RKO (cell line): ENCODE results near the gene C1orf52.
"Not testable (repeated sequence)": the region's sequence is repeated elsewhere in the genome, so short reads cannot be mapped to it uniquely, and the experiment has no call there.

Experiments used
- DNase-seq: peaks from one replicate; pipeline ENCODE4 v3.0.0-alpha.2; 2016; ENCODE audit warnings: low spot score

The C1orf52 gene

DNA sequence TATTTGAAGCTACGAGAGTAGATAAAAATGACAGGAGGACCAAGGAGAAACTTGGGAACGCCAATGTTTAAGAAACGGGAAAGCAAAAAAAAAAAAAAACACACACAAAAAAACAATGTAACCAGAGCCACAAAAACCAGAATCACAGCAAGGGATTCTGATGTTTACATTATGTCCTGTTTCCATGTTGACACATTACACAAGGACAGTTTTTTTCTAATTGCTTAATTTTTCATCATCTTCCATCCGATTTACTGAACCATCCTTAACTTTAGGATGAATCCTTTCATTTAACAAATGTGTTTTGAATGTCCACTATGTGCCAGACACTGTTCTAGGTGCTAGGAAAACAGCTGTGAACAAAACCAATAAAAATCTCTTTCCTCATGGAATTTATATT is 18.3 kb upstream of the C1orf52 start:
- no peak for DNase-seq

DNA sequence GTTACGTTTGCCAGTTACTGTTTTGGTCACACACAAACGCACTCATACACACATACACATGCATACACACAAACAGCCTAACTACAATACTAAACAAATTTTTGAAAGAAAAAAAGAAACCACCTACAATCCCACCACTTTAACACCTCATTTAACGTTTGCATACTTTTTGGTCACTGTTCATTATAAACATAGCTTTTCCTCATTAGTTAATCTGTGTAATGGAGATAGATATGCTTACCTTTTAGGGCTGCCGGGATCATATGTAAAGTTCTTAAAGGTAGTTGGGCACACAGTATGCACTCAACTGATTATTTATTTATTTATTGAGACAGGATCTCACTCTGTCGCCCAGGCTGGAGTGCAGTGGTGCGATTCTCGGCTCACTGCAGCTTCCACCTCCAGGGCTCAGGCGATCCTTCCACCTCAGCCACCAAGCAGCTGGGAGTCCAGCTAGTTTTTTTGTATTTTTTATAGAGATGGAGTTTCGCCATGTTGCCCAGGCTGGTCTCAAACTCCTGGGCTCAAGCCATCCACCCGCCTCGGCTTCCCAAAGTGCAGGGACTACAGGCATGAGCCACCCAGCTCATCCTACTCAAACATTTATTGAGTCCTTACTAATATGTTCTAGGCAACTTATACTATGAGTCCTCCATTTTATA is 17.6 kb upstream of the C1orf52 start:
- DNase-seq = no peak

DNA sequence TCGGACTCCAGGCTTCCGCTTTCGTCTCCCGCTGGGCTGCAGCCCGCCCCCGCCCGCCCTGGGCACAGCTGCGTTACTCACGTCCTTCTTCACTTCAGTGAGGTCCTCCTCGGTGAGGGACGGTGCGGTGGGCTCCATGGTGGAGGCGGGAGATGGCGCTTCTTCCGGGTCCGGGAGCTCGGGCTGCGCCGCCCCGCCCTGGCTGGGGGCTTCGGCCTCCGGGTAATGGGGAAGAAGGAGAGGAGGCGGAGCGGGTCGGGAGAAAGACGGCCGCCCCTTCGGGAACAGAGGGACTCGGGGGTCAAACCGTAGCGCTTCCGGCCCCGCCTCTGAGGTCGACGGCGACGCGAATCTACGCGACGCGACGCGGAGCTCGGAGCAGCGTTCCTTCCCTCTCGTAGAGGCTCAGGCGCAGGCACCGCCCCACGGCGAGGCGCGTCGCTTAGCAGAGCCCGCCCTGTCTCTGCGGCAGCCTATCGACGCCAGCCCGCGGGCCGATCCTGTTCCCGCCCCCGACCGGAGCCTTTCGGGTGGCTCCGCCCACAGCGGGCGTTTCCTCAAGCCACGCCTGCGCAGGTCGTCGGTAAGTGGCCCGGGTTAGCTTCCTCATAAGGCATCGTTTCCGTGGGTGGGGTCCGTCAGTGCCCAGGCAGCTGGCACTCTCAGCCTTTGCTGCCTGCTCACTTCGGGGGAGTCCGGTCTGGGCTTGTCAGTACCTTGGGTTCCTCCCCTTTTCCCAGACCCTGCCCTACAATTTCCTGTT is 16.9 kb upstream of the C1orf52 start, which contains the start of gene BCL10:
Gene BCL10 (minus strand): TSS at position 418 of the 763 bp plus-strand sequence. CDS start 280 bp downstream, at position 138.
- DNase-seq = peak; percentile 100

DNA sequence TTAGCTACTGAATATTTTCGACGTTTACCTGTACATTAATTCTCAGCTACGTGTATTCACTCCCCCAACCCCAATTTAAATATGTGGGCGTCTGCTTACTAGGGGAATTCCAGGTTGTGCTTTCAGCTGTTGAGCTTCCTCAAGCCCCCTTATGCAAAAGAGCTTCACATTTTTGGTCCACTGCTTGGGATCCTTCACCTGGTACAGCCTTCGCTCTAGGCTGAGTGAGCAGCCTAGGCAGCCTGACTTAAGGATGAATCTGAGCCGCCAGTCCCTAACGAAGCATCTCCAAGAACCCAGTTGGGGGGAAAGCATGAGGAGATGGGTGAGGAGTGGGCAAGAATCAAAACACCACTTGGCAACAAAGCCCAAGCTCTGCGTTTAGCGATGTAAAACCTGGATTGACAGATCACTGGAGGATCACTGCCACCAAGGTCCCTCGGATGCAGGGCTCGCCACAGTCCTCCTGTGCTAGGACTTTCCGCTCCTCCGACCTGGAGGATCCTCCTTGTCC is 16.3 kb upstream of the C1orf52 start:
- DNase-seq = peak; percentile 61

DNA sequence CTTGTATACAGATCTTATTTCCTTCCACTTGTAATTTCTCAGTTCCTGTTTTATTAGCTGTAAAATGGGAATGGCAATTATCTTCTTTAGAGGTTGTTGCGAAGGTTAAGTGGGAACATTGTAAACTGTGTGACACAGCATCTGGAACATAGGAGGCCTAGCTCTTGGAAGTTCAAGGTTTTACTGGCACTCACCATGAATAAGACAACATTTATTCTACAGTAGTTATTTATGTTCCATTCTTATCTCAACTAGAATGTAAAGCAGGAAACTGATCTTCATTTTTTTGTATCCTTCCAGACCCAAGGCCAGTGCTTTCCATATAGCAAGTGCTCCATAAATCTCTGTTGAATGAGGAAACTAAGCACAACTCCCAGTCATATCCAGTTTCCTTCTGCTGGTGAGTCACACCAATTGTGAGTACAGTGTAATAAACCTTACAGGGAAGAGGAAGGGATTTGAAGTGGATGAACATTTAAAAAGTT is 15.5 kb upstream of the C1orf52 start:
- peak; percentile 95 for DNase-seq

DNA sequence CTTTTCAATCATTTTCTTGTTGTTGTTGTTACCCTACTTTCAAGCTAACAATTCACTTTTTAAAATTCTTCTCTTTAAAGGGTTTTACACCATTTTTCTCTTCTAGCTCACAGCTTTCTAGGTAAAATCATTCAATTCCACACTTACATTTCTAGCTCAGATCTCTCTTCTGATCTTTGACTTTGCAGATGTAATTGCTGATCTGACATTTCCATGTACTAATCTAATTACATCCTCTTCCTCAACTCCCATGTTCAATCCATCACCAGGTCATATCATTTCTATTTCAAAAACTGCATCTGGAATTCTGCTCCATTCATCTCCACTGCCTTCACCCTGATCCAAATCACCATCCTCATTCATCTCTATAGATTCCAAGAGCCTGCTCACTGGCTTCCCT is 13.9 kb upstream of the C1orf52 start:
- DNase-seq = no peak

DNA sequence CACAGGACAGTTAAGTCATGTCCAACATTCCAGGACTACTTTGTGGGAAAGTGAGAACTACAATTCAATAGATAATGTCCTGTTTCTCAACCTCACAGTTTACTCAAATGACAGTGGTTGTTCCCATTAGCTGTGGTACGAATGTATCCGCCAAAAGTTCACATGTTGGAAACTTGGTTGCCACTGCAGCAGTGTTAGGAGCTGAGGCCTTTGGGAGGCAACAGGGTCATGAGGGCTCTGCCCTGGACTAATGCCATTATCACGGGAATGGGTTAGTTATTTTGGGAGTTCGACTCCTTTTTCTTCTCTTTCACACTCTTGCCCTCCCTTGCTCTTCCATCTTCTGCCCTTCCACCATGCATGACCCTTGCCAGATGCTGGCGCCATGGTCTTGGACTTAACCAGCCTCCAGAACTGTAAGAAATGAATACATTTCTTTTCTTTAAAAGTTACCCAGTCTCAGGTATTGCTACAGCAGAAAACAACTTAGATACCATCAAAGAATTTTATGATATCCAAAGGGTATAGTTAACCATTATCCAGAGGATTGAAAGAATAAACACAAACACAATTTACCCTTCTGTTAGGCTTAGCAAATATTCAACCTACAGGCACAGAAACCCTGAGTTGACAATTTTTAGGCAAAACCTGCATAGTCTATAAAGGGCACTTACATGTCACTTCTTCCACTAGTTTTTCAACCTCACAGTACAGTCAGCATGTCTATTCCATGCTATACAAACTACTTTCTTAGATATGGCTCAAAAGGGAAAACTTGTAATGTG is 9.5 kb upstream of the C1orf52 start:
- DNase-seq = no peak

DNA sequence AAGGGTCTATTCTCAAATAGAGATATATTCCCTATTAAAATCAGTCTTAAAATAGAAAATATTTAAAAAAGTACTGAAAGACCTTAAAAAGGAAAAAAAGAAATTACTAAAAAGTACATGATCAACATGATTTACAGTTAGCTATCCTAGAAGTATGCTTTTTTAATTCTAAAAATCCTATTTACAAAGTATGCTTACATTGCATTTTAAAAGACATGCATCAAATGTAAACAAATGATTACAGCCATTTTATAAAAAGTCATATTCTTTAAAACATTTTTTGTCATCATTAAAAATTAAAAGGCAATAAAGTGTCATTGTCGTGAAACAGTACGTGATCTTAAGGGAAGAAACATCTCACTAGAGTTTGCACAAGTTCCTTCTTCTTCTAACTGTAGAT is 7.9 kb upstream of the C1orf52 start:
- no peak for DNase-seq

DNA sequence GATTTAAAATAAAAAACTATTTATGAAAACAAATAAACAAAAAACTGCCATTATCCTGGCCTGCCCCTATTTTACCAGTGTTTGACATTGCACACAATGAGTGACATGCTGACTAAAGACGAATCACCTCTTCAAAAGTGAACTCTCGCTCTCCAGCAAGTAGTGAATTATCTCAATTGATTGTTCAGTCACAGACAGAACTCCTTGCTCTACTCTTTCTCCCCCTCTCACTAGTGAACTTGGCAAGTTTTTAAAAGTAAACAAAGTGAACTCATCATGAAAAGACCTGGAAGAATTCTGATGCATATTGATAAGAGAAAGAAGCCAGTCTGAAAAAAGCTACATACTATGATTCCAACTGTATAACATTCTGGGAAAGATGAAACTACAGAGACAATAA is 4.7 kb upstream of the C1orf52 start:
- peak; percentile 84 for DNase-seq

DNA sequence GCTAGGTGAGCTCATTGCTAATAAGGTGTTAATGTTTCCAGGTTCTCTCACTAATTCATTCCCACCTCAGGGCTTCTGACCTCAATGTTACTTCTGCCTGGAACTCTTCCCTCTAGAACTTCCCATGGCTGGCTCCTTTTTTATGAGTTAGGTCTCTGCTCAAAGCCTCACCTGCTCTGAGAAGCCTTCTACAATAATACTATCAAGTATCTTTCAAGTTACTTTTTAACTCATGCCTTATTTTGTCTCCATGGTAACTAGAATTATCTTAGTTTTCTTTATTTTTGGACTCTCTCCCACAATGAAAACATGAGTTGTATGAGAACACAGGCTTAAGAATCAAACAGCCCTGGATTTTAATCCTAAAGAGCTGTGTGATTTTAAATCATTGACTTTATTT is 3.5 kb upstream of the C1orf52 start:
- no peak for DNase-seq

DNA sequence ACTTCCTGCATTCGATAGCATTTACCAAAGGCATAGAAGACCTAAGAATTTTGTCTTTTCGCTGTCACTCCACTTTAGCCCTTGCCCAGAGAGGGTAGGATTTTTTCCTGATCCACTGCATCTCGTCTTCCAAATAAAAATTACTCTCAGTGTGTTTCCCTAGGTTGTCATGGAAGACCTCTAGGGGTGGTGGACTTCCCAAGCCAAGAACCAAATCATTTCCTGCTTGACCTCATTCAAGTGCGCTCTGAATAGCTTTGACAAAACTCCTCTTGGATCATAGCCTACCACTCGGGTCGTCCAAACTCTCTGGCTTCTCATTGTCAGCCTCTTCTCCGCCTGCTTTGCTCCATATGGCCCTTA is 431 bp upstream of the C1orf52 start:
- peak; percentile 79 for DNase-seq

DNA sequence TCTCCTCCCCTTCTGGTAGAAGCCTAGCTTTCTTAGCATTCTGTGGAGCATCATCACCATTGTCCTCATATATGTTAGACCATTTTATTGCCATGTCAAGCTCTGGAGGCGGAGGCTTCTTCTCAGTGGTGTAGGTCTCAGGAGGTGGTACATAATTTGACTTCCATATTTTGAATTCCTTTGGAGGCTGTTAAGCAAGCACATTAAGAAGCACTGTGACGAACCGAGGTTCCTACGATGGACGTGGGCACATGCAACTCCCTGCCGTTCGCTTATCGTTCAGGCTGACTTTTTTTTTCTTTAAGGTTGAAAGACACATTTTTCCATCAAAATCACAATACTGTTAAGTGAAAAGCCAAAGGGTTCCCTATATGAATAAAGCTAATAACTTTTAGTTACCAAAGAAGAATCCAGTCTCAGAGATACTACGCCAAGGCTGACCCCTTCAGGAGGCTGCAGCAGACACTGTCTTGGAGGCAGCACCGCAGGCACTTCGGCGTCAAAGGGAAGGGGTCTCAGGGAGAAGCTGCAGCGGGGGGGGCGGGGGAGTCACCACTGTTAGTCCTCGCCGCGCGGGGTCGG is 835 bp downstream of the C1orf52 start:
- peak; percentile 75 for DNase-seq

DNA sequence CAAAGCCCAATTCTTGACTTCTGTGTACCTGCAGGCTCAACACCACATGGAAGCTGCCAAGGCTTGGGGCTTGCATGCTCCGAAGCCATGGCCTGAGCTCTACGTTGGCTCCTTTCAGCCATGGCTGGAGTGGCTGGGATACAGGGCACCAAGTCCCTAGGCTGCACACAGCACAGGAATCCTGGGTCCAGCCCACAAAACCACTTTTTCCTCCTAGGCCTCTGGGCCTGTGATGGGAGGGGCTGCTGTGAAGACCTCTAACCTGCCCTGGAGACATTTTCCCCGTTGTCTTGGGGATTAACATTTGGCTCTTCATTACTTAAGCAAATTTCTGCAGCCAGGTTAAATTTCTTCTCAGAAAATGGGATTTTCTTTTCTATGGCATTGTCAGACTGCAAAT is 10.4 kb downstream of the C1orf52 start:
- DNase-seq = not testable (repeated sequence)

DNA sequence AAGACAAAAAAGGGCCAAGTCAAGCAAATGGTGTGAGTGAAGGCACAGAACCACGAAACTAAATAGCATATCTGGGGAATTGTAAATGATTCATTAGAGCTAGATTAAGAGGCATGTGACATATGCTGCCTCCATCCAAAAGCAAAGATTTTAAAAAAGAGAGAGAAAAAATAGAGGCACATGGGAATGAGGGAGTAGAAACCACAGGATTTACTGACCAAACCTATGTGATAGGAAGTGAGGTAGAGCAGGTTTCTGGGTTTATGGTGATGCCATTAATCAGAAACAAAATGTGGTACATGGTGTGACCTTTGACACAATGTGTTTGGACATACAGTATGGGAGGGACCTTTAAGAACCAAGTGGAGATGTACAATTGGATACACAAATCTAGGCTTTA is 13.6 kb downstream of the C1orf52 start:
- no peak for DNase-seq

DNA sequence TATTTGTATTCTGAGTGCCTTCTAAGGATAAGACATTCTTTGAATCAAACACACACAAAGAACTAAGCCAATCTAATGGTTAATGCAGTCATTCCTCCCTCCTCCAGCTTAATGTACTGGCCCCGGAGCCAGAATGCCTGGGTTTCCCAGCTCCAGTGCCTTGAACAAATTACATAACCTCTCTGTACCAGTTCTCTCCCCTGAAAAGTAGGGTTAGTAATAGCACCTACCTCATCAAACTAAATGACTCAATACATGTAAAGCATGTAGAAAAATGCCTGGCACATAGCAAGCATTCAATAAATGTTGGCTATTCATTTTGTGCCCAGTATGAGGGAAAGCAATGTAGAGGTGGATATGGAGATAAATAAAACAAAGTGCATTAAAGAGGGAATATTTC is 14.0 kb downstream of the C1orf52 start:
- no peak for DNase-seq

DNA sequence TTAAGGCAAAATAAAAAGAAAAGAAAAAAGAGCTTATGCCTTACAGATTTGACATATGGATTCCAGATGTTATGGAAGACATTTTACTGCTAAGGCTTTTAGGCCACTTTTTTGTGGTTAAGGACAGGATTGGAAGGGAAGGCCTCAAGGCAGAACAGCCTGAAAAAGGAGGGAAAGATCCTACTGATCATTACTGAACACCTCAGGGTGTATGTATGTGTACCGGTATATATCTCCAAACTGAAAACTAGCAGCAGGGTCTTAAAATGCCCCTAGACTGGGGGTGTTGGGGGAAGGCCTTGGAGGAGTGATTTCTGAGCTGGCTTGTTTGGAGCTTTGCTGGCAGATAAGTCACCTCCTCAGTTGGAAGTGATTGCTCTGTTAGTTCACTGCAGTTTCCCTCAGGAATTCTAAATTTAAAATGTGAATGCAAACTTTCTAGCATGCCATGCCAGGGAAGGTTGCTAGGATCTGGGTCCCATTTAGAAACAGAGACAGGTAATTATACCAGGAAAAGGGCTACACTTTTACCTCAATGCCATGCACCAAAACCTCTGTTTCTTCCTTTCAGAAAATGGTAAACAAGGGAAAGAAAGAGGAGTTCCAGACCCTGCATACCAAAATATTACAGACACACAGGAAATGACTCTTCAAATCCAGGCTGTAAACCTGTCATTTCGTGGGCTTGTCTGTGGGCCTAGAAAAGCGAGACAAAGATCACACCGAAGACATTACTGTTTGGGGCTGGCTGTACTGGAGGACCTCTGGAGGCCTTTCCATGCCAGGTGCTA is 15.0 kb downstream of the C1orf52 start:
- DNase-seq = no peak

DNA sequence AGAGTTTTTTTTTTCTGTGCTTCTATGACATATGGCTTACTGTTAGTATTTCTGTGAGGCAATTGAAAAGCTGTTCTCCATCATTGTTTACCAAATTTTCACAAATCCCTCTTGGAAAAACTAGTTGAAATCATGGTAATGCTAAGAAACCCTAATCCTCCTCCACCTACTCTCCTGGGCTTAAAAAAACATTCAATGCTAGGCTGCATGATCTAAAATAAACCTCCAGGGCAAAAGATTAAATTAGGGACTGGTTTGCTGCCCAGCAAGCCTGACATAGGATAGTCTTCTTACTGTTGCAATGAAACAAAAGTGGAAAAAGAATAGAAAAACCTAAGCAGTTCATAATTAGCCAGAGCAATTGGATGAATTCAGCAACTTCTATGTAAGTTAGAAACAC is 16.1 kb downstream of the C1orf52 start:
- no peak for DNase-seq

DNA sequence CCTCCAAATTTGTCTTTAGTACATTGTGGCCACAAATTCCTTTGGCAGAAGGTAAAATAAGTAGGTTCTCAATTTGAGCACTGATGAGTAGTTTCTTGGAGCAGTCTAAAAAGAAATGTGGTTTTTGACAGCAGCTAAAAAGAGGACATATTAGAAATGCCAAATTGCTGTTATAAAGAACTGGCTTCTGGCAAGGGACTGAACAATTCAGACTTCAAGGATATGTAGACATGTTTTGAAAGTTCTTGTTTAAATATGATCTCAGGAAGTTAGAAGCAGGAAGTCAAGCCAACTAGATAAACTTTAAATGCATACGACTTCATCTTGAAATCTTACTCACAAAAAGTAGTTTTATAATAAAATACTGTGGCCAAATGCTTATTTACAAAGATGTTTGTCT is 18.8 kb downstream of the C1orf52 start:
- DNase-seq = no peak

DNA sequence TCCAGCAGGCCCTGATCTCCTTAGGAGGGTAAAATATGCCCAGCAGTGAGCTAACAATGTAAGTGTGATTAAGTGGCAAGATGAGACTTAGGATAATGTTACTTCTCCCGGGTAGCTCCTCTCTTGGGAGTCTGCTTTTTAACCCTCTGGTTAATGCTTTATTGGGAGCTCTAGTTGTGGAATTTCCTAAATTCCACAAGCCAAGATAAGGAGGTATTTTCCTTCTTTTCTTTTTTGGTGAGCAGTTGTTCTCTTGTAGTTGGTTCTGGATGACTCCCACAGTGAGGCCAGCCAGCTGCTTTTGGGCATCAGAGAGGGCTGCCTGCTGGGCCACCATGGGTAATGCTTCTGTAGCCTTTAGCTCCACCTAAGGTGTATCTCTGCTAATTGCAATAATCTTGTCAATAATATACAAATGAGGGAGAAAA is 19.3 kb downstream of the C1orf52 start:
- DNase-seq = peak; percentile 63

DNA sequence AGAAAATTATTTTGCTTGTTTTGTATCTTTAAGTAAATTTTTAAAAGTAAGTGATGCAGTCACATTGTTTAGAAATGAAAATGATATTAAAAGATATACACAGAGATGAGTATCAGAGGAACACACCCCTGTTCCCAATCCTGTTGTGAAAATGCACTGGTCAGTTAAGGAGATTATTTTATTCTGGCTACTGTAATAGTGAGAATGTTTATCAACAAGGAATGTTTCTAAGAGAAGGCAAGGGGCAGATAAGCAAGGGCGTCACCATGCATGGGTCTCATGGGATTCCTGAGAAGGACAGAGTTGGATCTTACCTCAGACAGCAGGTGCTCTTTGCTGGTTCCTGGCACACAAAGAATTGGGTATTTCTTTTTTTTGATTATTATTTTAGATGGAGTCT is 21.8 kb downstream of the C1orf52 start:
- DNase-seq = no peak

DNA sequence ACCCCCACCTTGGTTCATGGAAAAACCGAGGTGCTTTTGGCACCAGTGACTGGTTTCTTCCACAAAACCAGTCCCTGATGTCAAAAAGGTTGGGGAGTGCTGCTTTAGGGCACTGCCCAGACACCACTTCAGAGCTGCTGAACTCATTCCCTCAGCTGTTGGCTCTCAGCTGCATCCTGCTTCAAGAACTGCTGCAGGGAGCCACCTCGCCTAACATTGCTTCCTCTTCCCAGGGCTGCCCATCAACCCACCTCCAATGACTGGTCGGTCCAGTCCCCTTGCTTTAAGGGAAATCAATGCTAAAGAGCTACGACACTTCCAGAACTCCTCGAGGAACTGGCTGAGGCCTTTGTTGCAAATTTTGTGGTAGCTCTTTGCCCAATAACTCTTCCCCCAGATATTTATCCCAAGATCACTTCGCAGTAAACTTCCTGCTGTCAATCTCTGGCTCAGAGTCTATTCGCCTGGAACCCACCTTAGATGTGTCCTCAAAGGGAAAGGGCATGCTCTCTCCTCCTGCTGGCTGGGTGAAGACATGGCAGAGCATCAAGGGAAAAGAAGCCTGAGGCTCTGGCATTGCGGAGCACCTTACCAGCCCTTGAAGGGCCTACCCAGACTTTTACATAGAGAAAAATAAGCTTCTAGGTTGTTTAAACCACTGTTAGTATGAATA is 29.0 kb downstream of the C1orf52 start:
- no peak for DNase-seq
